ENCODE results near the gene FRAS1.

GRCh38 chr4:78324625-78325024, 267.5 kb downstream of the FRAS1 start:
- TF ChIP-seq CTCF (IDR thresholded peaks at IDR 0.05): no peak
- TF ChIP-seq POLR2A (IDR thresholded peaks at IDR 0.05): no peak

Measured in heart left ventricle (tissue), 13 donors.